Measurements from ENCODE around the gene PURB.

PURB gene

GRCh38 chr7:44880317-44881018 is 4.9 kb downstream of the PURB start:
- Histone ChIP-seq H3K36me3 (ENCODE audit: low read length) (peaks cover 29% of the 10 kb centered on the region), H3F3A (ENCODE audit: insufficient read depth) (peaks cover 39% of the 10 kb centered on the region), H3K9me2 (replicated peaks; ENCODE audit: insufficient read depth, low read length) (no peaks in the 10 kb centered on the region), H4K20me1 (ENCODE audit: low read depth, low read length) (peaks cover 37% of the 10 kb centered on the region), H3K4me3 (ENCODE audit: insufficient read depth, low read length, poor library complexity, severe bottlenecking) (no peak overlapping the region), H3K9ac (ENCODE audit: low read length) (0 out of 2 replicates have a peak overlapping the region, but pooled peaks have one; percentile 4), H3K9me3 (ENCODE audit: insufficient read depth, low read length) (peaks cover 5% of the 10 kb centered on the region; the same call in 1 of the 2 replicates), H3K4me2 (ENCODE audit: low read depth, low read length, poor library complexity, severe bottlenecking) (peak overlapping the region; percentile 60), H2AFZ (ENCODE audit: low read depth, low read length, severe bottlenecking) (no peak overlapping the region), H3K79me2 (ENCODE audit: insufficient read depth, low read length) (peaks cover 56% of the 10 kb centered on the region), H3K27ac (ENCODE audit: low read depth, low read length) (no peak overlapping the region), H3K27me3 (ENCODE audit: low read length) (no peaks in the 10 kb centered on the region)
- no peak for TF ChIP-seq CTCF (IDR thresholded peaks at IDR 0.05; ENCODE audit: insufficient read depth, low read length, poor library complexity, severe bottlenecking)
- TF ChIP-seq EZH2phosphoT487 (conservative IDR thresholded peaks at IDR 0.05; ENCODE audit: low read length): no peak

GRCh38 chr7:44876393-44876792 is 8.9 kb downstream of the PURB start:
- no peak overlapping the region for H3K4me3 ChIP-seq (ENCODE audit: insufficient read depth, low read length, poor library complexity, severe bottlenecking)
- H3K9me3 ChIP-seq (ENCODE audit: insufficient read depth, low read length): no peaks in the 10 kb centered on the region
- H2AFZ ChIP-seq (ENCODE audit: low read depth, low read length, severe bottlenecking): no peak overlapping the region
- H3K4me2 ChIP-seq (ENCODE audit: low read depth, low read length, poor library complexity, severe bottlenecking): no peak overlapping the region
- peaks cover 23% of the 10 kb centered on the region for H4K20me1 ChIP-seq (ENCODE audit: low read depth, low read length)
- 0 out of 2 replicates have a peak, but pooled peaks cover 5% of the 10 kb centered on the region for H3K36me3 ChIP-seq (ENCODE audit: low read length)
- H3K79me2 ChIP-seq (ENCODE audit: insufficient read depth, low read length): peaks cover 22% of the 10 kb centered on the region; the same call in 1 of the 2 replicates
- H3K9me2 ChIP-seq (replicated peaks; ENCODE audit: insufficient read depth, low read length): no peaks in the 10 kb centered on the region
- H3F3A ChIP-seq (ENCODE audit: insufficient read depth): peaks cover 21% of the 10 kb centered on the region
- no peak for TF ChIP-seq CTCF (IDR thresholded peaks at IDR 0.05; ENCODE audit: insufficient read depth, low read length, poor library complexity, severe bottlenecking)
- no peak for TF ChIP-seq EZH2phosphoT487 (conservative IDR thresholded peaks at IDR 0.05; ENCODE audit: low read length)
- H3K9ac ChIP-seq (ENCODE audit: low read length): no peak overlapping the region
- H3K27me3 ChIP-seq (ENCODE audit: low read length): no peaks in the 10 kb centered on the region
- H3K27ac ChIP-seq (ENCODE audit: low read depth, low read length): no peak overlapping the region

- TF ChIP-seq EZH2phosphoT487 (conservative IDR thresholded peaks at IDR 0.05; ENCODE audit: low read length) (no peak), CTCF (IDR thresholded peaks at IDR 0.05; ENCODE audit: insufficient read depth, low read length, poor library complexity, severe bottlenecking) (no peak)
- Histone ChIP-seq H3K9me3 (ENCODE audit: insufficient read depth, low read length) (no peaks in the 10 kb centered on the region), H3K27ac (ENCODE audit: low read depth, low read length) (no peak overlapping the region), H3K4me3 (ENCODE audit: insufficient read depth, low read length, poor library complexity, severe bottlenecking) (no peak overlapping the region), H3K9ac (ENCODE audit: low read length) (no peak overlapping the region), H4K20me1 (ENCODE audit: low read depth, low read length) (peaks cover 13% of the 10 kb centered on the region), H3K36me3 (ENCODE audit: low read length) (0 out of 2 replicates have a peak, but pooled peaks cover 5% of the 10 kb centered on the region), H3F3A (ENCODE audit: insufficient read depth) (peaks cover 17% of the 10 kb centered on the region), H2AFZ (ENCODE audit: low read depth, low read length, severe bottlenecking) (no peak overlapping the region), H3K79me2 (ENCODE audit: insufficient read depth, low read length) (peaks cover 11% of the 10 kb centered on the region; the same call in 1 of the 2 replicates), H3K4me2 (ENCODE audit: low read depth, low read length, poor library complexity, severe bottlenecking) (no peak overlapping the region), H3K27me3 (ENCODE audit: low read length) (no peaks in the 10 kb centered on the region), H3K9me2 (replicated peaks; ENCODE audit: insufficient read depth, low read length) (no peaks in the 10 kb centered on the region)
These were observed 10.1 kb downstream of the PURB start for GRCh38 chr7:44875241-44875640.
